GM18951 (cell line): Measurements from ENCODE around the gene UNC79.
"Not testable (repeated sequence)": the region's sequence is repeated elsewhere in the genome, so short reads cannot be mapped to it uniquely, and the experiment has no call there.

Experiments used
- POLR2A ChIP-seq: IDR thresholded peaks from 4 replicates; pipeline ENCODE4 v1.6.1; 2011; ENCODE audit warnings: mild to moderate bottlenecking; ENCODE audit not compliant: insufficient read length, insufficient read depth; ENCODE audit errors: extremely low read depth
- in situ Hi-C: fragments of 300-500 bp; cut with MboI; formaldehyde crosslinking; loops from one replicate; pipeline ENCODE4 v1.12.0; 2022; ENCODE audit warnings: low sequenced_read_pairs, mixed read lengths, inconsistent platforms; ENCODE audit not compliant: unreplicated experiment

The UNC79 gene

DNA sequence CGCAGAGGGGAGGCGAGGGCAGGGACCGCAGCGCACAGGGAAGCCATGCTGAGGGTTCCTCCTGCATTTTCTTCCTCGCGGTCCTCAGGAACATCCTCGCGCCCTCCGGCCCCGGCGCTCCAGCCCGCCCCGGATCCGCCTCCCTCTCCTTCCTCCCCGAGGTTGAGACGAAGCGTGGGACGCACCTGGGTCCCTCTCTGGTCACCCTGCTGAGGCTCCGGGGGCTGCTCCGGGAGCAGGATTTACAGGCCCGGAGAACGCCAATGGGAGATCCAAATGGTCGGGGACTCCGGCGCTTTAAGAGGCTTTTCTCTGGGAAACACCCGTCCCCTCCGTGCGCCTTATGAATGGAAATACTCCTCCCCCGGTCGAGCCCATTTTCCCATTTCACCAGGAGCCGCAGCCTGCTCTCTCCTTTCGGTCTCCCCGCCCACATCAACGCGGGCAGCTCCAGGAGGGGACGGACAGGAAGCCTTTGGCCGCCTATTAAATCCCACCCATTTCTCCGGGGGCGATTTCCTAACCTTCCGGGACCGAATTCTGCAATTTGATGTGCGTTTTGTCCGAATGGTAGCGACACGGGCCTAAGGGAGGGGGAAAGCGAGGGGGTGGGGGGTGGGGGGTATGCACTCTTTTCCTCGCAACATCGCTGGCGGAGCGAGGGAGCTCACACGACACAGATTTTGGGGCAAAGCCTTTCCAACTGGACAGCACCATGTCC is at the start of gene UNC79:
Gene UNC79 (plus strand): TSS at position 625 of the 721 bp plus-strand sequence. CDS start 91 bp downstream, at position 716.
- no peak for TF ChIP-seq POLR2A
- in situ Hi-C loops = no loop called here

- in situ Hi-C loops = no loop called here
- TF ChIP-seq POLR2A = no peak
Observed at GRCh38 chr14:93381644-93382043, 49.1 kb upstream of the UNC79 start.

GRCh38 chr14:93384256-93384655 is 46.5 kb upstream of the UNC79 start:
- in situ Hi-C loops = not testable (repeated sequence)

GRCh38 chr14:93395231-93395630 is 35.5 kb upstream of the UNC79 start:
- in situ Hi-C loops = no loop called here

DNA sequence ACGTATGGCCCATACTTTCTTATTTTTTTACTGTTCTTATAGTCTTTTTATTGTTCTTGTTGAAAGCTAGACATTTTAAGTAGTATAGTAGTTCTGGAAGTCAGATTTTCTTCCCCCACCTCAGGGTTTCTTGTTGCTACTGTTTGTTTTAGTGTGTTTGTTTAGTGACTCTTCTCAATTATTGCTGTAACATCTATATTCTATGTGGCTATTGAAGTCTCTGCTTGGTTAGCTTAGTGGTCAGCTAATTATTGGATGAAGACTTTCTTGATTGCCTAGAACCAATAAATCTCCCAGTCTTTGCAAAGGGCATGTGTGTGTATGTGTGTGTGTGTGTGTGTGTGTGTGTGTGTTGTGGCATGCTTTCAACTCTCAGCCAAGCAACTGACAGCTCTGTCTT is 34.3 kb upstream of the UNC79 start:
- TF ChIP-seq POLR2A = no peak
- in situ Hi-C loops = no loop called here

More at GRCh38 chr14:93395231-93395630, 35.5 kb upstream of the UNC79 start:
- TF ChIP-seq POLR2A = no peak

- TF ChIP-seq POLR2A = no peak
- in situ Hi-C loops = no loop called here
Observed at GRCh38 chr14:93398491-93398890, 32.2 kb upstream of the UNC79 start.

- no peak for TF ChIP-seq POLR2A
- in situ Hi-C loops = no loop called here
Observed at GRCh38 chr14:93402951-93403350, 27.8 kb upstream of the UNC79 start.

DNA sequence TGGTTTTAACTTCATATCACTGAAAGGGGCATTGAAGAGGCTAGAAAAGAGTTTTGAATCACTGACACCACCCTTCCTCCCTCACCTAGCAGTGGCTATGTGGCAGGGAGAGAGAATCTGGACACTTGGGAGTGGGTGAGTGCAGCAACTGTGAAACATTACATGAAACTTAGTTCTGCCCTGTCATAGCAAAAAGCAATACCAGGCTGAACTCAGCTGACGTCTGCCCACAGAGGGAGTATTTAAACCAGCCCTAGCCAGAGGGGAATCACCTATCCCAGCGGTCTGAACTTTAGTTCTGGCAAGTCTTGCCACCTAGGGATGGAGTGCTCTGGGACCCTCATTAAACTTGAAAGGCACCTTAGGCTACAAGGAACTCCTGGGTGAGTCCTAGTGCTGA is 20.7 kb upstream of the UNC79 start:
- in situ Hi-C loops = no loop called here
- no peak for TF ChIP-seq POLR2A

- no peak for TF ChIP-seq POLR2A
- in situ Hi-C loops = no loop called here
Observed at GRCh38 chr14:93410893-93411292, 19.8 kb upstream of the UNC79 start.

DNA sequence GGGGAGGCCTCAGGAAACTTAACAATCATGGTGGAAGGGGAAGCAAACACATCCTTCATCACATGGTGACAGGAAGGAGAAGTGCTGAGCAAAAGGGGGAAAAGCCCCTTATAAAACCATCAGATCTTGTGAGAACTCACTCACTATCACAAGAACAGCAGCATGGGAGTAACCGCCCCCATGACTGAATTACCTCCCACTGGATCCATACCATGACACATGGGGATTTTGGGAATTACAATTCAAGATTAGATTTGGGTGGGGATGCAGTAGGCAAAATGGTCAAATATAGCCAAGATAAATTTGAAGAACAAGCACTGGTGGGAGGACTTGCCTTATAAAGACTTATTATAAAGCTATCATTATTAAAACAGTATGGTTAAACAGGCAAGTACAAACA is 5.6 kb upstream of the UNC79 start:
- in situ Hi-C loops = not testable (repeated sequence)

GRCh38 chr14:93426750-93427149 is 4.0 kb upstream of the UNC79 start:
- in situ Hi-C loops = no loop called here
- no peak for TF ChIP-seq POLR2A

- TF ChIP-seq POLR2A = no peak
- in situ Hi-C loops = no loop called here
Observed at GRCh38 chr14:93431036-93431670, 414 bp downstream of the UNC79 start.

DNA sequence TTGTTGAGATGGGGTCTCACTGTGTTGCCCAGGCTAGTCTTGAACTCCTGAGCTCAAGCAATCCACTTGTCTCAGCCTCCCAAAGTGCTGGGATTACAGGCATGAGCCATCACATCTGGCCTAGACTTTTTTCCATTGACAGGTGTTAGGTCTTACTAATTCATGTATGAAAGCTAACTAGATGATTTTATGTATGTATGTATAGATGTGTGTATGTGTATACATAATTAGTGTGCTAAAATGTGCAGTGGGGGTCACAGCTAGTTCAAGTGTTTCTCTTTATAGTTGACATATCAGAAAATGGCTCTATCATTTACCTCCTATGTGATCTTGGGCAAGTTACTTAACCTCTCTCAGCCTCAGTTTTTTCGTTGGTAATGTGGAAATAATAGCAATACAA is 23.5 kb downstream of the UNC79 start:
- in situ Hi-C loops = no loop called here
- no peak for TF ChIP-seq POLR2A

DNA sequence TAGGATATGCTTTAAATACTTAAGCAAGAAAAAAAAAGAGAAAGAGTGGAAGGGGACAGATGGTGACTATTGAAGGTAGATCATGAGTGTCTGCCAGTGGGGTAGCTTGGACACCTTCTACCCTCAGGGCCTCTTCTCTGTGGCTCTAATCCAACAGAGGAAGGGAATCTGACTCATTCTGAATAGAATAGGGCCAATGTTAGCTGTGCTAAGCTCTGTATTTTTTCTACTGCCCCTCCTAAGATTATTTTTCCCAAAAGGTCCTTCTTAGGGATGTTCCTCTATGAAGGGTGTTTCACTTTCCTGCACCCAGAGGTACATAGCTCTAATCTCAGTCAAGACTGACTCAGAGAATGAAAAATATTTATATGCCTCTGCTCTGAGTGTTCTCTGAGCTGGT is 25.6 kb downstream of the UNC79 start:
- TF ChIP-seq POLR2A = no peak
- in situ Hi-C loops = no loop called here

DNA sequence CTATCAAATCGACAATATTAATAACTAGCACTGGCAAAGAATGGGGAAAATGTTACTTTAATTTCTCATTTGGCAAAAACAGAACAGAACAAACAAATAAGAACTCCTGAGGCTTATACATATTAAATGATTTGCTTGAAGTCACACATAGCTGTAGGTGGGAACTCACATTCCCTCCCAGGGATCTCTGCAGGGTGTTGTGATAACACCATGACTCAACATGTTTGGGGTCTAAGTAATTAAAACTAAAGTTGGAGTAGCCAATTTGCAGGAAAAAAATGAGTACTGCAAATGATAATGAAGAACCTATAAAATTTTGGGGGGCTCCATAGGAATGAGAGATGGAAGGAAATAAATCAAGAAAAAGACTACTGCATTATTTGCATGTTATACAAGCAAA is 27.5 kb downstream of the UNC79 start:
- in situ Hi-C loops = no loop called here

DNA sequence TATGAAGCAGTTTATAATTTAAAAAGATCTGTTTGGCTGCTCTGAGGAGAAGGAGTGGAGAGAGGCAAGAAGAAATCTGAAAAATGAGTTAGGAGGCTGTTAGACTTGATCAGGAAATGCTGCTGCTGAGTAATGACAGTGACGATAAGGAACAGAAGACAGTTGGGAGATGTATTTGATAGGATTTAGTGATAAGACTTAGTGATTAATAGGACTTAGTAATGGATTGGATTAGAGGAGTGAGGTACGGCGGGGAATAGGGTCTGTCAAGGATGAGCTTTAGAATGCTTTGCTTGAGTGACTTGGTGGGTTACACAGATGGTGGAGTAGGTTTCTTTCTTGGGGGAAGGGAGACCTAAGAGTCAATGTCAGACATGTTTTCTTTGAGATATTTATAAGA is 31.7 kb downstream of the UNC79 start:
- in situ Hi-C loops = no loop called here
- no peak for TF ChIP-seq POLR2A

More for the DNA sequence above, 27.5 kb downstream of the UNC79 start:
- TF ChIP-seq POLR2A = no peak
